ENCODE data around the gene ZBTB7B. TPM values are rescaled to one million over a fixed set of nuclear protein-coding genes. Genes with fewer than 3 reads are reported as not detected.

Gene ZBTB7B
- total and polyA plus RNA-seq, 9 of the 15 experiments (the other 6 are each of a cell fraction or from before 2014, with no cell fraction given) = 0.04 to 46.5 (median 15.2) TPM

DNA sequence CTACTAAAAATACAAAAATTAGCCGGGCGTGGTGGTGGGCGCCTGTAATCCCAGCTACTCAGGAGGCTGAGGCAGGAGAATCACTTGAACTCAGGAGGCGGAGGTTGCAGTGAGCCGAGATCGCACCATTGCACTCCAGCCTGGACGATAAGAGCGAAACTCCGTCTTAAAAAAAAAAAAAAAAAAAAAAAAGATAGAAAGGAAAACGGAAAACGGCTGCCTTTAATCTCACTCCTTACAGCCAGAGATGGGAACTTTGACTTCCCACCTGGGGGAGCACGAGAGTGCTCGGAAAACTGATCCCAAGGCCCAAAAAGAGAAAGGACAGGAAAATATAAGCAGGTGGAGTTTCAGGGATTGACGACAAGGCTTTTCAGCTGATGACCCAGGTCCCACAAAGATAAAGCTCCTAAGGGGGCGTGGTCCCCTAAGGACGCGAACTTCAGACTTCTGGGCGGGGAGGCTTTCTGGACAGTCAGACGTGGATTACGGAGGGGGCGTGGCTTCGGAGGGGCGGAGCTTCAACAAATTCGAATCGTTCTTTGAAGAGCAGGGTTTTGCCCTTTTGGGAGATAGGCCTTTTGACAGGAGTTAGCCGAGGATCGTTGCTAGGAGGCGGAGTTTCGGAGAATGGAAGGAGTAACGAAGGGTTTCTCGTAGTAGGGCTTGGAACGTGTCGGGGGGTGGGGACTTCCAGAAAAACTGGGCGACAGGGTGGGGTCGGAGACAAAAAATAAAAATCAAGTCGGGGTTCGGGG is 29.1 kb upstream of the ZBTB7B start (continued):
- 0 out of 4 replicates have a peak, but pooled peaks of 1 of the 2 experiments have one; percentile 12 for TF ChIP-seq UBTF (IDR thresholded peaks at IDR 0.05; ENCODE audit: borderline replicate concordance in 1 of 2, low read depth in 2 of 2, low read length in 2 of 2)
- TF ChIP-seq ILF3 (IDR thresholded peaks at IDR 0.05; ENCODE audit: borderline replicate concordance) = no peak
- TF ChIP-seq, protein P1, sequence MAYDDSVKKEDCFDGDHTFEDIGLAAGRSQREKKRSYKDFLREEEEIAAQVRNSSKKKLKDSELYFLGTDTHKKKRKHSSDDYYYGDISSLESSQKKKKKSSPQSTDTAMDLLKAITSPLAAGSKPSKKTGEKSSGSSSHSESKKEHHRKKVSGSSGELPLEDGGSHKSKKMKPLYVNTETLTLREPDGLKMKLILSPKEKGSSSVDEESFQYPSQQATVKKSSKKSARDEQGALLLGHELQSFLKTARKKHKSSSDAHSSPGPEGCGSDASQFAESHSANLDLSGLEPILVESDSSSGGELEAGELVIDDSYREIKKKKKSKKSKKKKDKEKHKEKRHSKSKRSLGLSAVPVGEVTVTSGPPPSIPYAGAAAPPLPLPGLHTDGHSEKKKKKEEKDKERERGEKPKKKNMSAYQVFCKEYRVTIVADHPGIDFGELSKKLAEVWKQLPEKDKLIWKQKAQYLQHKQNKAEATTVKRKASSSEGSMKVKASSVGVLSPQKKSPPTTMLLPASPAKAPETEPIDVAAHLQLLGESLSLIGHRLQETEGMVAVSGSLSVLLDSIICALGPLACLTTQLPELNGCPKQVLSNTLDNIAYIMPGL (CRISPR knock-in tag; IDR thresholded peaks at IDR 0.05) = 0 out of 2 replicates have a peak, but pooled peaks have one; percentile 62
- TF ChIP-seq NRF1 (conservative IDR thresholded peaks at IDR 0.05 in 1 of 2, IDR thresholded peaks at IDR 0.05 in 1 of 2) = peak; percentile 42 to 47; a peak in 3 of 4 replicates
- peak; percentile 68 to 92; a peak in 3 of 4 replicates for TF ChIP-seq SIN3A (IDR thresholded peaks at IDR 0.05; ENCODE audit: borderline replicate concordance in 2 of 2, control insufficient read depth in 1 of 2, low read depth in 2 of 2, low read length in 2 of 2)
- no peak for TF ChIP-seq HEY1 (CRISPR knock-in tag; IDR thresholded peaks at IDR 0.05; ENCODE audit: borderline replicate concordance)
- no peak for TF ChIP-seq RBM14 (IDR thresholded peaks at IDR 0.05; ENCODE audit: borderline replicate concordance, insufficient read depth, low read depth, low read length)
- peak; percentile 10; the same call in 1 of the 2 replicates for TF ChIP-seq BACH1 (tag; IDR thresholded peaks at IDR 0.05)
- peak in 1 of 2 experiments; percentile 76; a peak in 1 of 4 replicates for TF ChIP-seq RCOR1 (IDR thresholded peaks at IDR 0.05; ENCODE audit: borderline replicate concordance in 1 of 2, low read depth in 2 of 2, low read length in 2 of 2)
- TF ChIP-seq TAF1 (IDR thresholded peaks at IDR 0.05; ENCODE audit: control insufficient read depth, extremely low read depth, insufficient read depth, low read length, severe bottlenecking) = peak; percentile 72
- 0 out of 4 replicates have a peak, but pooled peaks of 1 of the 2 experiments have one; percentile 25 for TF ChIP-seq KDM1A (IDR thresholded peaks at IDR 0.05)
- TF ChIP-seq, protein P2, sequence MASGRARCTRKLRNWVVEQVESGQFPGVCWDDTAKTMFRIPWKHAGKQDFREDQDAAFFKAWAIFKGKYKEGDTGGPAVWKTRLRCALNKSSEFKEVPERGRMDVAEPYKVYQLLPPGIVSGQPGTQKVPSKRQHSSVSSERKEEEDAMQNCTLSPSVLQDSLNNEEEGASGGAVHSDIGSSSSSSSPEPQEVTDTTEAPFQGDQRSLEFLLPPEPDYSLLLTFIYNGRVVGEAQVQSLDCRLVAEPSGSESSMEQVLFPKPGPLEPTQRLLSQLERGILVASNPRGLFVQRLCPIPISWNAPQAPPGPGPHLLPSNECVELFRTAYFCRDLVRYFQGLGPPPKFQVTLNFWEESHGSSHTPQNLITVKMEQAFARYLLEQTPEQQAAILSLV (tag; IDR thresholded peaks at IDR 0.05) = 0 out of 2 replicates have a peak, but pooled peaks have one; percentile 35
- 0 out of 2 replicates have a peak, but pooled peaks have one; percentile 36 for TF ChIP-seq DNMT1 (IDR thresholded peaks at IDR 0.05)
- 0 out of 2 replicates have a peak, but pooled peaks have one; percentile 34 for TF ChIP-seq ZBTB17 (CRISPR knock-in tag; IDR thresholded peaks at IDR 0.05)
- TF ChIP-seq NKRF (IDR thresholded peaks at IDR 0.05; ENCODE audit: borderline replicate concordance) = peak; percentile 81; the same call in 1 of the 2 replicates
- no peak for TF ChIP-seq EZH2 (IDR thresholded peaks at IDR 0.05; ENCODE audit: borderline replicate concordance, low read depth, low read length)

Data from K562 (cell line).